Astrocyte (in vitro differentiated cells and primary cell): ENCODE results near the gene GPS2. TPM values are rescaled to one million over a fixed set of nuclear protein-coding genes. Genes with fewer than 3 reads are reported as not detected.

Experiments
- DNase-seq: peaks from one replicate; pipeline ENCODE4 v3.0.0-alpha.2; 2010; ENCODE audit warnings: low read depth
- FAIRE-seq: peaks from 2 replicates; lab custom pipeline; 2011; peaks lifted over from hg19 to GRCh38; lab: Jason Lieb, UNC
- H2AFZ ChIP-seq: 2 replicates; pipeline ENCODE4 v1.6.0; 2012; ENCODE audit warnings: low read depth, low read length, inconsistent platforms
- H3K27ac ChIP-seq: 2 replicates; pipeline ENCODE4 v1.5.1; 2011; ENCODE audit warnings: low read depth, low read length, inconsistent platforms
- H3K27me3 ChIP-seq: 2 replicates; pipeline ENCODE4 v1.6.0; 2011; ENCODE audit warnings: low read length, inconsistent platforms; ENCODE audit not compliant: insufficient read depth
- H3K36me3 ChIP-seq: 2 replicates; pipeline ENCODE4 v1.5.1; 2011; ENCODE audit warnings: low read length, inconsistent platforms; ENCODE audit not compliant: insufficient read depth
- H3K4me1 ChIP-seq: 2 replicates; pipeline ENCODE4 v1.5.1; 2011; ENCODE audit warnings: low read length, inconsistent platforms; ENCODE audit not compliant: insufficient read depth
- H3K4me2 ChIP-seq: 2 replicates; pipeline ENCODE4 v1.6.0; 2012; ENCODE audit warnings: low read length, inconsistent platforms
- H3K4me3 ChIP-seq: 2 replicates; pipeline ENCODE4 v1.5.1; 2011; ENCODE audit warnings: low read depth, mild to moderate bottlenecking, low read length, inconsistent platforms; ENCODE audit not compliant: insufficient read depth
- H3K79me2 ChIP-seq: 2 replicates; pipeline ENCODE4 v1.6.0; 2012; ENCODE audit warnings: mild to moderate bottlenecking, low read length, inconsistent platforms; ENCODE audit not compliant: insufficient read depth
- H3K9ac ChIP-seq: 2 replicates; pipeline ENCODE4 v1.6.0; 2012; ENCODE audit warnings: mild to moderate bottlenecking, low read length, inconsistent platforms
- H3K9me3 ChIP-seq: 2 replicates; pipeline ENCODE4 v1.5.1; 2012; ENCODE audit warnings: low read depth, mild to moderate bottlenecking, low read length, inconsistent platforms; ENCODE audit not compliant: insufficient read depth
- H4K20me1 ChIP-seq: 2 replicates; pipeline ENCODE4 v1.6.0; 2012; ENCODE audit warnings: low read length, inconsistent platforms; ENCODE audit not compliant: insufficient read depth
- H3K27ac Mint-ChIP-seq: one replicate; pipeline ENCODE4 v1.8.0; 2021; ENCODE audit warnings: mild to moderate bottlenecking, mixed read lengths; ENCODE audit not compliant: unreplicated experiment
- H3K27me3 Mint-ChIP-seq: one replicate; pipeline ENCODE4 v1.8.0; 2021; ENCODE audit warnings: low read depth, mixed read lengths; ENCODE audit not compliant: unreplicated experiment
- H3K36me3 Mint-ChIP-seq: one replicate; pipeline ENCODE4 v1.8.0; 2021; ENCODE audit warnings: low read depth, mixed read lengths; ENCODE audit not compliant: unreplicated experiment
- H3K4me1 Mint-ChIP-seq: one replicate; pipeline ENCODE4 v1.8.0; 2021; ENCODE audit warnings: low read depth, mixed read lengths; ENCODE audit not compliant: unreplicated experiment
- H3K4me3 Mint-ChIP-seq: one replicate; pipeline ENCODE4 v1.8.0; 2021; ENCODE audit warnings: mild to moderate bottlenecking, moderate library complexity, mixed read lengths; ENCODE audit not compliant: unreplicated experiment
- H3K9me3 Mint-ChIP-seq: one replicate; pipeline ENCODE4 v1.8.0; 2021; ENCODE audit warnings: mild to moderate bottlenecking, mixed read lengths; ENCODE audit not compliant: unreplicated experiment
- EZH2 ChIP-seq: IDR thresholded peaks from 2 replicates; pipeline ENCODE4 v1.6.1; 2012; ENCODE audit warnings: mild to moderate bottlenecking, low read length, inconsistent platforms; ENCODE audit not compliant: insufficient read depth
- total RNA-seq: library from RNA; stranded (reverse); gene quantifications from 2 replicates; pipeline ENCODE4 v1.2.1, GENCODE V29; 2021
- TF ChIP-seq, protein P1 (sequence below): IDR thresholded peaks from 2 replicates; pipeline ENCODE4 v1.5.1; 2011; ENCODE audit warnings: low read depth, mild to moderate bottlenecking, inconsistent platforms, low read length, moderate library complexity; ENCODE audit not compliant: insufficient read depth

GPS2 gene
- total RNA-seq, 1 donor from 2014 or later: 49.8 TPM

DNA sequence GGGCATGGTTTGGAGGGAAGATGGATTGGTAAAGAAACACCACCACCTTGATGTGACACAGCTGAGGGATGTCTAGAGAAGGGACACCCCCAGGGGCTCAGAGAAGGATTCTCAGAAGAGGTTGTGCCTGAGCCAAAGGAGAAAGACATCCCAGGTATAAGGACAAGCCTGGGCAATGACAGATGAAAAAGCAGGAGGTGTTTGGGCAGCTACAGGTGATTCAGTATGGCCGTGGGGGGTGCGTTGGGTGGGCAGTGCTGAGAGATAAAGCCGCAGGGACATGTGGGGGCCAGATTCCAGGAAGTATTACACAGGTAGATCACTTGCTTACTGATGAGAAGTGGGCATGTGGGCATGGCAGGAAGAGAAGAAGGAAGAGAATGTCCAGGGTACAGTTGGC is 46.7 kb upstream of the GPS2 start:
- no peak for DNase-seq
- no peak overlapping the region for H3K4me3 ChIP-seq
- no peaks in the 10 kb centered on the region for H3K9me3 ChIP-seq
- no peak for TF ChIP-seq EZH2
- TF ChIP-seq, protein P1, sequence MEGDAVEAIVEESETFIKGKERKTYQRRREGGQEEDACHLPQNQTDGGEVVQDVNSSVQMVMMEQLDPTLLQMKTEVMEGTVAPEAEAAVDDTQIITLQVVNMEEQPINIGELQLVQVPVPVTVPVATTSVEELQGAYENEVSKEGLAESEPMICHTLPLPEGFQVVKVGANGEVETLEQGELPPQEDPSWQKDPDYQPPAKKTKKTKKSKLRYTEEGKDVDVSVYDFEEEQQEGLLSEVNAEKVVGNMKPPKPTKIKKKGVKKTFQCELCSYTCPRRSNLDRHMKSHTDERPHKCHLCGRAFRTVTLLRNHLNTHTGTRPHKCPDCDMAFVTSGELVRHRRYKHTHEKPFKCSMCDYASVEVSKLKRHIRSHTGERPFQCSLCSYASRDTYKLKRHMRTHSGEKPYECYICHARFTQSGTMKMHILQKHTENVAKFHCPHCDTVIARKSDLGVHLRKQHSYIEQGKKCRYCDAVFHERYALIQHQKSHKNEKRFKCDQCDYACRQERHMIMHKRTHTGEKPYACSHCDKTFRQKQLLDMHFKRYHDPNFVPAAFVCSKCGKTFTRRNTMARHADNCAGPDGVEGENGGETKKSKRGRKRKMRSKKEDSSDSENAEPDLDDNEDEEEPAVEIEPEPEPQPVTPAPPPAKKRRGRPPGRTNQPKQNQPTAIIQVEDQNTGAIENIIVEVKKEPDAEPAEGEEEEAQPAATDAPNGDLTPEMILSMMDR: no peak
- no peak overlapping the region for H2AFZ ChIP-seq
- H3K4me1 Mint-ChIP-seq: no peaks in the 10 kb centered on the region
- H3K36me3 Mint-ChIP-seq: no peaks in the 10 kb centered on the region
- no peak overlapping the region for H3K4me2 ChIP-seq
- peak overlapping the region; percentile 6 for H3K4me3 Mint-ChIP-seq
- no peaks in the 10 kb centered on the region for H3K9me3 Mint-ChIP-seq
- H3K27ac Mint-ChIP-seq: no peak overlapping the region
- H3K27me3 ChIP-seq: peaks cover 2% of the 10 kb centered on the region
- H3K4me1 ChIP-seq: no peaks in the 10 kb centered on the region
- no peak overlapping the region for H3K27ac ChIP-seq
- H3K27me3 Mint-ChIP-seq: peaks cover 4% of the 10 kb centered on the region
- H3K79me2 ChIP-seq: no peaks in the 10 kb centered on the region
- H3K36me3 ChIP-seq: no peaks in the 10 kb centered on the region
- no peak overlapping the region for H3K9ac ChIP-seq
- H4K20me1 ChIP-seq: no peaks in the 10 kb centered on the region
- FAIRE-seq: no peak

DNA sequence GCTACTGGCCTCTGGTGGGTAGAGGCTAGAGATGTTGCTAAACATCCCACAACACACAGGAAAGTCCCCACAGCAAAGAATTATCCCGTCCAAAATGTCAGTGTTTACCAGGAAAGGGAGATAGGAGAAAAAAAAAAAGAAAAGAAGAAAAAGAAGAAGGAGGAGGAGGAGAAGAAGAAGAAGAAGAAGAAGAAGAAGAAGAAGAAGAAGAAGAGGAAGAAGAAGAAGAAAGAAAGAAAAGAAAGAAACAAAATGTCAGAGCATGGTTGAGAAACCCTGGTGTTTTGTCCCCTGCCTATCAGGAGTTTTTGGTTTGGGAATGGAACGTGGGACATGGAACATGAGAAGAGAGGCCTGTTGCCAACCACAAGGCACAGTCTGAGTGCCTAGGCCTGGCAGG is 42.2 kb upstream of the GPS2 start:
- Mint-ChIP-seq H3K9me3 (no peaks in the 10 kb centered on the region), H3K4me1 (peaks cover 15% of the 10 kb centered on the region)

DNA sequence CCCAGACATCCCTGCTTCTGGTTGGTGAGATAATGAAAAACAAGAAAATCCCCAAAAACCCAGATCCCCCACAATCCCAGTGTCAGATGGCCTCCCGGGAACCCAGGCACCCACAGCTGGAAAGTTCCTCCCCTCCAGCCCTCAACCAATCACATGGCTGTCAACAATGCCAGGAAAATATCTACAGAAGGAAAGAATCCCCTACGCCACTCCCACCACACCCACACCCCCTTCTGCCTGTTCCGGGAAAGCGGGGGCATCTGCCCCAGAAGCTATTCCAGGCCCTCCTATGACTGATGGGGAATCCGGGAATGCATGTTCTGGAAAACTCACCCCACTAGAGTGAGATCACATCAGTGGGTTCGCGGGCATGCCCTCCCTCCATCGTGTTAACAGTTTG is 41.6 kb upstream of the GPS2 start:
- Histone ChIP-seq H3K27ac (no peak overlapping the region), H3K27me3 (peaks cover 3% of the 10 kb centered on the region), H3K9me3 (no peaks in the 10 kb centered on the region), H3K4me1 (peaks cover 25% of the 10 kb centered on the region), H3K4me3 (no peak overlapping the region), H3K79me2 (peaks cover 27% of the 10 kb centered on the region), H3K4me2 (no peak overlapping the region), H3K9ac (no peak overlapping the region), H2AFZ (no peak overlapping the region), H3K36me3 (no peaks in the 10 kb centered on the region), H4K20me1 (peaks cover 25% of the 10 kb centered on the region)
- Mint-ChIP-seq H3K4me1 (peaks cover 15% of the 10 kb centered on the region), H3K27me3 (no peaks in the 10 kb centered on the region), H3K9me3 (no peaks in the 10 kb centered on the region), H3K36me3 (no peaks in the 10 kb centered on the region), H3K4me3 (peak overlapping the region; percentile 34), H3K27ac (peak overlapping the region; percentile 18)
- no peak for DNase-seq
- FAIRE-seq: no peak
- TF ChIP-seq, protein P1: no peak
- TF ChIP-seq EZH2: no peak

More for the DNA sequence above, 42.2 kb upstream of the GPS2 start:
- peaks cover 3% of the 10 kb centered on the region for H3K27me3 ChIP-seq
- FAIRE-seq (no peak), DNase-seq (no peak)
- H4K20me1 ChIP-seq: peaks cover 25% of the 10 kb centered on the region
- Mint-ChIP-seq H3K36me3 (no peaks in the 10 kb centered on the region), H3K27ac (no peak overlapping the region), H3K27me3 (no peaks in the 10 kb centered on the region), H3K4me3 (no peak overlapping the region)
- no peak for TF ChIP-seq EZH2
- TF ChIP-seq, protein P1: no peak
- no peak overlapping the region for H3K4me2 ChIP-seq
- H3K79me2 ChIP-seq: peaks cover 23% of the 10 kb centered on the region
- H3K9me3 ChIP-seq: no peaks in the 10 kb centered on the region
- H3K27ac ChIP-seq: no peak overlapping the region
- H3K4me3 ChIP-seq: no peak overlapping the region
- no peak overlapping the region for H3K9ac ChIP-seq
- no peak overlapping the region for H2AFZ ChIP-seq
- H3K36me3 ChIP-seq: no peaks in the 10 kb centered on the region
- peaks cover 23% of the 10 kb centered on the region for H3K4me1 ChIP-seq
